Common myeloid progenitor, CD34-positive (primary cell): ENCODE results near the gene EVA1B.

Experiments used
- CTCF ChIA-PET: fragments of 350-600 bp; sonication (Branson Sonifier 250); formaldehyde crosslinking; loops from one replicate; lab custom pipeline; 2021; ENCODE audit warnings: antibody characterized with exemption; lab: Charles Lee
- POLR2A ChIA-PET: fragments of 350-600 bp; sonication (Branson Sonifier 250); formaldehyde crosslinking; loops from one replicate; lab custom pipeline; 2021; ENCODE audit warnings: antibody characterized with exemption; lab: Charles Lee
- DNase-seq, 3 donors: peaks; one replicate each; pipeline versions ENCODE4 v3.0.0 to v3.0.0-alpha.2; 2013
- H3K27ac ChIP-seq, 2 experiments: 1 replicate in 1 of 2; 2 replicates in 1 of 2; pipeline ENCODE4 v1.7.0; 2013; ENCODE audit warnings: inconsistent platforms in 2 of 2, low read length in 2 of 2, mild to moderate bottlenecking in 2 of 2, low read depth in 1 of 2, moderate library complexity in 1 of 2; ENCODE audit not compliant: severe bottlenecking in 2 of 2, insufficient read depth in 1 of 2, poor library complexity in 1 of 2
- H3K27me3 ChIP-seq, 5 experiments: replicated peaks in 2 of 5; 1 replicate in 3 of 5; 2 replicates in 2 of 5; pipeline versions ENCODE4 v1.6.1 to v1.7.0; 2013; ENCODE audit warnings: low read length in 4 of 5, mild to moderate bottlenecking in 2 of 5, moderate library complexity in 2 of 5, inconsistent platforms in 1 of 5; ENCODE audit not compliant: insufficient read depth in 5 of 5, control insufficient read depth in 4 of 5
- H3K36me3 ChIP-seq, 4 experiments: 1 replicate in 2 of 4; 2 replicates in 2 of 4; pipeline versions ENCODE4 v1.6.1 to v1.7.0; 2013; ENCODE audit warnings: low read length in 3 of 4, control low read depth in 1 of 4, mild to moderate bottlenecking in 1 of 4; ENCODE audit not compliant: control insufficient read depth in 4 of 4, insufficient read depth in 4 of 4
- H3K4me1 ChIP-seq, 4 experiments: 1 replicate in 3 of 4; 2 replicates in 1 of 4; pipeline versions ENCODE4 v1.6.1 to v1.7.1; 2013; ENCODE audit warnings: low read length in 3 of 4, mild to moderate bottlenecking in 3 of 4, control low read depth in 1 of 4, inconsistent platforms in 1 of 4, moderate library complexity in 1 of 4; ENCODE audit not compliant: control insufficient read depth in 4 of 4, insufficient read depth in 4 of 4; ENCODE audit errors: control extremely low read depth in 1 of 4
- H3K4me3 ChIP-seq, 7 experiments: 1 replicate in 4 of 7; 2 replicates in 3 of 7; pipeline versions ENCODE4 v1.5.1 to v1.7.0; 2013; ENCODE audit warnings: mild to moderate bottlenecking in 7 of 7, low read length in 6 of 7, moderate library complexity in 6 of 7, inconsistent platforms in 2 of 7, low read depth in 2 of 7, control low read depth in 1 of 7; ENCODE audit not compliant: insufficient read depth in 4 of 7, control insufficient read depth in 1 of 7; ENCODE audit errors: extremely low read depth in 1 of 7
- H3K9me3 ChIP-seq, 5 experiments: 1 replicate in 4 of 5; 2 replicates in 1 of 5; pipeline versions ENCODE4 v1.6.1 to v1.7.1; 2013; ENCODE audit warnings: low read length in 4 of 5, mild to moderate bottlenecking in 2 of 5, inconsistent platforms in 1 of 5, low read depth in 1 of 5, moderate library complexity in 1 of 5; ENCODE audit not compliant: control insufficient read depth in 4 of 5, insufficient read depth in 2 of 5; ENCODE audit errors: control extremely low read depth in 1 of 5
- WGBS: methylation state at CpG from one replicate; pipeline ENCODE4 v1.1.5; 2013; ENCODE audit not compliant: insufficient coverage; 5-methylcytosine and 5-hydroxymethylcytosine counted together

Gene EVA1B

GRCh38 chr1:36306210-36306901 lies 17.1 kb downstream of the EVA1B start, which contains the start of gene SH3D21:
SH3D21 (plus strand) TSS chr1:36306368; CDS start chr1:36306421, 53 bp downstream.
- ChIA-PET POLR2A (interaction anchor here (1.5 kb wide), 2 partner anchors 13 to 157 kb away, joined by 3 to 4 read pairs; partner anchors contain the start of gene TRAPPC3), CTCF (interaction anchor here (0.5 to 3.5 kb wide), 8 partner anchors 8 to 62 kb away, joined by 3 to 9 read pairs (median 3); no protein-coding TSS in a partner anchor)
- Histone ChIP-seq H3K4me3 (peak within 1 kb of the TSS; percentile 42 to 76 (median 72)), H3K36me3 (peaks cover 10 to 35% (median 21%) of the 10 kb centered on the region in 4 experiments), H3K27me3 (no peaks in the 10 kb centered on the region), H3K4me1 (peaks cover 0 to 55% (median 37%) of the 10 kb centered on the region in 4 experiments), H3K9me3 (no peaks in the 10 kb centered on the region), H3K27ac (peak within 1 kb of the TSS in 1 of 2 experiments; percentile 34)
- 4% methylated on average over 62 of the region's 65 CpGs for WGBS
- peak in 1 of 3 donors; percentile 29 for DNase-seq

GRCh38 chr1:36305915-36306209 lies 17.6 kb downstream of the EVA1B start:
- POLR2A ChIA-PET = interaction anchor here (1.5 kb wide), 2 partner anchors 14 to 157 kb away, joined by 3 to 4 read pairs; partner anchors contain the start of gene TRAPPC3
- Histone ChIP-seq H3K4me3 (peak overlapping the region in 3 of 7 experiments; percentile 42 to 76 (median 75)), H3K36me3 (peaks cover 10 to 40% (median 26%) of the 10 kb centered on the region in 4 experiments)

GRCh38 chr1:36304970-36305914 lies 18.2 kb downstream of the EVA1B start:
- POLR2A ChIA-PET = interaction anchor here (0.7 kb wide), 1 partner anchor 20 kb away, joined by 3 read pairs; no protein-coding TSS in a partner anchor

More at GRCh38 chr1:36305915-36306209, 17.6 kb downstream of the EVA1B start:
- Histone ChIP-seq H3K27ac (no peak overlapping the region), H3K27me3 (no peaks in the 10 kb centered on the region), H3K9me3 (no peaks in the 10 kb centered on the region), H3K4me1 (peaks cover 0 to 55% (median 37%) of the 10 kb centered on the region in 4 experiments)
- DNase-seq = no peak
- WGBS = no CpG with 5 or more reads among the region's 7 CpGs
- CTCF ChIA-PET = interaction anchor here (0.5 to 3.5 kb wide), 5 partner anchors 11 to 62 kb away, joined by 3 to 9 read pairs (median 3); no protein-coding TSS in a partner anchor

GRCh38 chr1:36304521-36304920 lies 18.9 kb downstream of the EVA1B start:
- H3K4me1 ChIP-seq = peaks cover 0 to 55% (median 37%) of the 10 kb centered on the region in 4 experiments
- H3K4me3 ChIP-seq = peak overlapping the region in 1 of 7 experiments; percentile 38
- H3K36me3 ChIP-seq = peaks cover 10 to 53% (median 34%) of the 10 kb centered on the region in 4 experiments
- WGBS = 0% methylated on average over 5 of the region's 7 CpGs
- peak; percentile 66 to 83 (median 80) for DNase-seq
- H3K27ac ChIP-seq = peak overlapping the region in 1 of 2 experiments; percentile 11
- ChIA-PET CTCF (interaction anchor here (0.8 to 1.7 kb wide), 3 partner anchors 12 to 20 kb away, joined by 3 to 4 read pairs (median 4); no protein-coding TSS in a partner anchor), POLR2A (interaction anchor here (0.7 kb wide), 1 partner anchor 19 kb away, joined by 3 read pairs; no protein-coding TSS in a partner anchor)
- no peaks in the 10 kb centered on the region for H3K27me3 ChIP-seq
- H3K9me3 ChIP-seq = no peaks in the 10 kb centered on the region

More at GRCh38 chr1:36304970-36305914, 18.2 kb downstream of the EVA1B start:
- peaks cover 0 to 55% (median 37%) of the 10 kb centered on the region in 4 experiments for H3K4me1 ChIP-seq
- peaks cover 10 to 46% (median 31%) of the 10 kb centered on the region in 4 experiments for H3K36me3 ChIP-seq
- no peaks in the 10 kb centered on the region for H3K9me3 ChIP-seq
- H3K27ac ChIP-seq = no peak overlapping the region
- peak in 1 of 3 donors; percentile 33 for DNase-seq
- H3K4me3 ChIP-seq = no peak overlapping the region
- 100% methylated on average over 6 of the region's 10 CpGs for WGBS
- no peaks in the 10 kb centered on the region for H3K27me3 ChIP-seq
- CTCF ChIA-PET = interaction anchor here (1.0 to 1.7 kb wide), 4 partner anchors 11 to 19 kb away, joined by 3 to 4 read pairs (median 4); no protein-coding TSS in a partner anchor

GRCh38 chr1:36303650-36304360 lies 19.6 kb downstream of the EVA1B start:
- Histone ChIP-seq H3K4me3 (no peak overlapping the region), H3K9me3 (no peaks in the 10 kb centered on the region), H3K27ac (no peak overlapping the region), H3K27me3 (no peaks in the 10 kb centered on the region), H3K4me1 (peaks cover 0 to 55% (median 37%) of the 10 kb centered on the region in 4 experiments), H3K36me3 (peaks cover 10 to 53% (median 36%) of the 10 kb centered on the region in 4 experiments)
- WGBS = 97% methylated on average over 11 of the region's 23 CpGs
- POLR2A ChIA-PET = no interaction called here
- CTCF ChIA-PET = interaction anchor here (0.8 to 1.7 kb wide), 5 partner anchors 12 to 209 kb away, joined by 3 to 4 read pairs (median 3); no protein-coding TSS in a partner anchor
- DNase-seq = no peak

- DNase-seq = no peak
- peaks cover 0 to 55% (median 37%) of the 10 kb centered on the region in 4 experiments for H3K4me1 ChIP-seq
- H3K36me3 ChIP-seq = peaks cover 12 to 58% (median 39%) of the 10 kb centered on the region in 4 experiments
- ChIA-PET CTCF (interaction anchor here (1.1 to 1.7 kb wide), 4 partner anchors 13 to 208 kb away, joined by 3 to 4 read pairs (median 4); no protein-coding TSS in a partner anchor), POLR2A (no interaction called here)
- no peaks in the 10 kb centered on the region for H3K9me3 ChIP-seq
- WGBS = 100% methylated on average over 2 of the region's 5 CpGs
- H3K27me3 ChIP-seq = no peaks in the 10 kb centered on the region
- no peak overlapping the region for H3K4me3 ChIP-seq
- no peak overlapping the region for H3K27ac ChIP-seq
Measured at GRCh38 chr1:36303244-36303643, 20.2 kb downstream of the EVA1B start.
